ENCODE data around the gene TANK.

TANK gene

DNA sequence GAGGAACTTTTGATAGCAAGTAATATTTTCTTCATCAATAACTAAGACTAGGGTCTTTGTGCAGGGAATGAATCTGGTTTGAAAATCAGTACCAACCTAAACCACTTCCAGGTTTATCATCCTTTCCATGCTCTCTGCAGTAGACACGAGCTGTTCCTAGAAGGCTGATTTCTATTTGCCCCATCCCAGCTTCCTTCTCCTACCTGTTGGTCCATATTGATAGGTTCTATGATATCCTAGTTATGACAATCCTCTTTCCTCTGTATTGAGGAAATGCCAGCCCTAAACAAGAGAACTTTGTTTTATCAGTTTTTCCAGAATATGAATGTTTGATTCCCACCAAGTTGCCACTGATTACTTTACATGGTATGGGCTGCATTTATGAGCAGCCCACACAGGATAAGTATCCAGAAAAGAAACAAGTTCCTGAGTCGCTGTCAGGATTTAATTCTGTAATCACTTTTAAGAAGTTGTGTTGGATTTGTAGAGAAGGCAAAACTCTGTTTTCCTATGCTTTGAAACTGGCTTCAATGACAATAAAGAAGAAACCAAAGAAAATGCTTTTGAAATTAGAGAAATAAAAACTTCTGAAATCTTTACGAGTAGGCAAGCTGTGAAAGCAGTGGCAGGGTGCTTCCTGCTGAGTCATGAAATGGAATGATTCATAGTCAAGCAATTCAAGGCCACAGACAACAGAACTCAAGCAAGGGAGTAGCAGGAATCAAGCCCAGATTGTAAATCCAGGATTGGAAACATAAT, 37.3 kb upstream of the TANK start:
- no peak for TF ChIP-seq REST (IDR thresholded peaks at IDR 0.05; ENCODE audit: insufficient read depth in 1 of 2, low read depth in 2 of 2, low read length in 2 of 2)

GRCh38 chr2:161123531-161124030, 36.6 kb upstream of the TANK start:
- TF ChIP-seq POLR2AphosphoS5 (IDR thresholded peaks at IDR 0.05; ENCODE audit: low read depth, low read length) (no peak), SIN3A (IDR thresholded peaks at IDR 0.05; ENCODE audit: borderline replicate concordance, insufficient read depth, low read length) (no peak), FOXP2 (optimal IDR thresholded peaks at IDR 0.05; ENCODE audit: borderline replicate concordance, extremely low read depth, extremely low read length, insufficient read depth) (no peak), TAF1 (IDR thresholded peaks at IDR 0.05; ENCODE audit: borderline replicate concordance, insufficient read depth, low read length) (no peak), REST (IDR thresholded peaks at IDR 0.05; ENCODE audit: insufficient read depth in 1 of 2, low read depth in 2 of 2, low read length in 2 of 2) (no peak)

GRCh38 chr2:161124201-161124600, 36.0 kb upstream of the TANK start:
- TF ChIP-seq POLR2AphosphoS5 (IDR thresholded peaks at IDR 0.05; ENCODE audit: low read depth, low read length) = no peak
- TF ChIP-seq SIN3A (IDR thresholded peaks at IDR 0.05; ENCODE audit: borderline replicate concordance, insufficient read depth, low read length) = no peak
- TF ChIP-seq REST (IDR thresholded peaks at IDR 0.05; ENCODE audit: insufficient read depth in 1 of 2, low read depth in 2 of 2, low read length in 2 of 2) = no peak
- no peak for TF ChIP-seq FOXP2 (optimal IDR thresholded peaks at IDR 0.05; ENCODE audit: borderline replicate concordance, extremely low read depth, extremely low read length, insufficient read depth)
- no peak for TF ChIP-seq TAF1 (IDR thresholded peaks at IDR 0.05; ENCODE audit: borderline replicate concordance, insufficient read depth, low read length)

DNA sequence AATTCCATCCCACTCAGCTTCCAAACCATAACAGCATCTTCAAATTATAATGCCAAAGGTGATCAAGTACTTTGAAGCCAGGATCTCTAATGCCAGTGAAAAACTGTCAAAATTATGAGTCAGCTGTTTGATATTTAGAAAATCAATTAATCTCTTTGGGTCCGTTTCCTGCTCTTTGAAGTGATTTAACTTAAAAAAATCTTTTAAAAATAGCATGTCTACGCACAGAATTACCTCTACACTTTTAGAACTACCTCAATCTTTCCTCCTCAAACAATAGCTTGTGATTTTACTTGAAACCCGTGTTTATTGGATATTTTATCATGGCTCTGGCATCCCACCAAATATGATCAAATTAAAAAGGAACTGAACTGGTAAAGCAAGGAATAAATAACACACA, 31.3 kb upstream of the TANK start:
- TF ChIP-seq SIN3A (IDR thresholded peaks at IDR 0.05; ENCODE audit: borderline replicate concordance, insufficient read depth, low read length) (no peak), POLR2AphosphoS5 (IDR thresholded peaks at IDR 0.05; ENCODE audit: low read depth, low read length) (no peak), FOXP2 (optimal IDR thresholded peaks at IDR 0.05; ENCODE audit: borderline replicate concordance, extremely low read depth, extremely low read length, insufficient read depth) (no peak), TAF1 (IDR thresholded peaks at IDR 0.05; ENCODE audit: borderline replicate concordance, insufficient read depth, low read length) (no peak), REST (IDR thresholded peaks at IDR 0.05; ENCODE audit: insufficient read depth in 1 of 2, low read depth in 2 of 2, low read length in 2 of 2) (no peak)

- TF ChIP-seq TAF1 (IDR thresholded peaks at IDR 0.05; ENCODE audit: borderline replicate concordance, insufficient read depth, low read length) (no peak), REST (IDR thresholded peaks at IDR 0.05; ENCODE audit: insufficient read depth in 1 of 2, low read depth in 2 of 2, low read length in 2 of 2) (no peak), SIN3A (IDR thresholded peaks at IDR 0.05; ENCODE audit: borderline replicate concordance, insufficient read depth, low read length) (no peak), FOXP2 (optimal IDR thresholded peaks at IDR 0.05; ENCODE audit: borderline replicate concordance, extremely low read depth, extremely low read length, insufficient read depth) (no peak)
Measured at GRCh38 chr2:161130354-161130753, 29.9 kb upstream of the TANK start.

Data from PFSK-1 (cell line).